Stimulated activated CD4-positive, alpha-beta T cell treated with anti-CD3 and anti-CD28 coated beads, TNF-alpha, amount 100 ng/mL, for 1 hour (primary cell): Measurements from ENCODE around the gene PLEKHG3.
"Not testable (repeated sequence)": the region's sequence is repeated elsewhere in the genome, so short reads cannot be mapped to it uniquely, and the experiment has no call there.

Source experiments
- DNase-seq, 3 donors: peaks; one replicate each; pipeline ENCODE4 v3.0.0-alpha.2; 2020; ENCODE audit warnings: low read depth in 3 of 3, low spot score in 1 of 3

The PLEKHG3 gene

DNA sequence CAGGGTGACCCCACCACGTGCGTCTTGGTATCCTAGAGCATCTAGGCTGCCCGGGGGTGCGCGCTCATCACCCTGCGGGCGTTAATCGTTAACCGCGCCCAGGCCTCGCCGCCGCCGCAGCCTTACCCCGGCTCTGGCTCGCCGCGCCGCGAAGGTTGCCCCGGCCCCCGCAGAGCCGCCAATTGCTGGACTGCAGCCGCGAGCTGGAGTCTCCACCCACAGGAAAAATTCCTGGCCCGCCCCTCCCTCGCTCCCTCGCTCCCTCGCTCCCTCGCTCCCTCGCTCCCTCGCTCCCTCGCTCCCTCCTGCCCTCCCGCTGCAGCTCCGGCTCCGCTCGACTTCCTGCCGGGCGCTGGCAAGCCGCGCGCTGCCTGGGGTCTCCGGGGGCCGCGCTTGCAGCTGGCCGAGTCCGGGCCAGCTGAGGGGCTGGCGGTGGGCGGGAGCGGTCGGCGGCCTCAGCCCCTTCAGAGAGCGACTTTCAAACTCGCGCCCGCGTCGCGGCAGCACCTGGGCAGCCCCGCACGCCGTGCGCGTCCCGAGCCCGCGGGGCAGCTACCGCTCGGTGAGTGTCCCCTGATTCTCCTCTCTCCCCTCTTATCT is at the start of gene PLEKHG3:
TSS of gene PLEKHG3 (plus strand) at position 282 of the 600 bp plus-strand sequence. CDS start 23,208 bp downstream, outside the sequence.
- no peak for DNase-seq

DNA sequence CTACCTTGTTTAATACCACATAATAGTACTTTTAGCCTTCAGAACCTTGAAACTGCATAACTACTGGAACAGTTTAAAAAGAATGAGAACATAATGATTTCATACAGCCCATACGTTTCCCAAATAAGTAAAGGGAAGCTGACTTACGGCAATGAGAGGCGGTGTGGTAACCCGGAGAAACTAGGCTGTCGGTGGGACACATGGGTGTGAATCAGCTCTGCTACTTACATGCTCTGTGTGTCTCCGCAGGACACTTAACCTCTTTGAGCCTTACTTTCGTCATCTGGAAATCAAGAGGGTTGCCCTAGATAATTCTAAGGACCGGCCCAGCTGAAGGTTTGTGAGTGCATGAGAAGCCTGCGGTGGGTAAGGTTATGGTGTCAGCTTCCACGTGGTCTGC is 49.3 kb upstream of the PLEKHG3 start:
- DNase-seq: no peak

DNA sequence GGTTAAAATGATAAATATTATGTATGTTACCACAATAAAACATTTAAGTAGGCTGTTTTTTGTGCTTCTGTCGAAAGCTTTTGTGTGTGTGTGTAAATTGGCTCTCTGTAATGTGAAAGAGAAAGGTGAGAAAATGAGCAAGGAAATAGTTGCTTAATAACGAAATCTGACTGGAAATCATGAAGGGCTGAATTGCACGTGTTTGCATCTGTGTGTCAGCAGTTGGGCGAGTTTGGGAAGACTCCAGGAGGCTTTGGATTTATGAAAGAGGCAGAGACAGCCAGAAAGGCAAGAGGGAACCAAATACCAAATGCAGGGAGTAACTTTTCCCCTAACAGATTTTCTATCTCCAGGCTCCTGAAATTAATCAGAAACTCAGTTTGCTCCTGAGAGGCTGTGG is 47.2 kb upstream of the PLEKHG3 start:
- DNase-seq: no peak

DNA sequence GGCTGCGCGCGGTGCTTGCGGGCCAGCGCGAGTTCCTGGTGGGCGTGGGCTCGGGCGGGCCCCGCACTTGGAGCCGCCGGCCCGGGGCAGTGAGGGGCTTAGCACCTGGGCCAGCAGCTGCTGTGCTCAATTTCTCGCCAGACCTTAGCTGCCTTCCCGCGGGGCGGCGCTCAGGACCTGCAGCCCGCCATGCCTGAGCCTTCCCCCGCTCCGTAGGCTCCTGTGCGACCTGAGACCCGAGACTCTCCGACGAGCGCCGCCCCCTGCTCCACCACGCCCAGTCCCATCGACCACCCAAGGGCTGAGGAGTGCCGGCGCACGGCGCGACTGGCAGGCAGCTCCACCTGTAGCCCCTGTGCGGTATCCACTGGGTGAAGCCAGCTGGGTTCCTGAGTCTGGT is 46.0 kb upstream of the PLEKHG3 start:
- no peak for DNase-seq

DNA sequence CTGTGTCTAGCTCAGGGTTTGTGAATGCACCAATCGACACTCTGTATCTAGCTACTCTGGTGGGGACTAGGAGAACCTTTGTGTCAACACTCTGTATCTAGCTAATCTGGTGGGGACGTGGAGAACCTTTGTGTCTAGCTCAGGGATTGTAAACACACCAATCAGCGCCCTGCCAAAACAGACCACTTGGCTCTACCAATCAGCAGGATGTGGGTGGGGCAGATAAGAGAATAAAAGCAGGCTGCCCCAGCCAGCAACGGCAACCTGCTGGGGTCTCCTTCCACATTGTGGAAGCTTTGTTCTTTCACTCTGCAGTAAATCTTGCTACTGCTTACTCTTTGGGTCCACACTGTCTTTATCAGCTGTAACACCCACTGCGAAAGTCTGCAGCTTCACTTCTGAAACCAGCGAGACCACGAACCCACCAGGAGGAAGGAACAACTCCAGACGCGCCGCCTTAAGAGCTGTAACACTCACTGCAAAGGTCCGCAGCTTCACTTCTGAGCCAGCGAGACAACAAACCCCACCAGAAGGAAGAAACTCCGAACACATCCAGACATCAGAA is 45.4 kb upstream of the PLEKHG3 start:
- not testable (repeated sequence) for DNase-seq

DNA sequence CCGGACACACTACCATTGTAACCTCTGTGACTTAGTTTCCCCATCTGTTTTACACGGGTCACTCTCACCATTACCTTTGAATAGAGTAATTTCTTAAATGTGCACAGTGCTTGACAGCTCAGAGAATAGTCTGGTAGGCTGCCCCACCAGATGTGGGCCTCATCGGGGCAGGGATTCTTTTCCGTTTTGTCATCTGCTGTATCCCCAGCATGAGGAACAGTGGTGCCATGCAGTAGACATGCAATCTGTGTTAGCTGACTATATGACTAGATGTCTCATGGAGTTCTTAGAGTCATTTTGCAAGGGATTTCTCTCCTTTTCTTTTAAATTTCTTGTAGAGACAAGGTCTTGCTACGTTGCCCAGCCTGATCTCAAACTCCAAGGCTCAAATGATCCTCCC is 44.9 kb upstream of the PLEKHG3 start:
- DNase-seq: no peak

DNA sequence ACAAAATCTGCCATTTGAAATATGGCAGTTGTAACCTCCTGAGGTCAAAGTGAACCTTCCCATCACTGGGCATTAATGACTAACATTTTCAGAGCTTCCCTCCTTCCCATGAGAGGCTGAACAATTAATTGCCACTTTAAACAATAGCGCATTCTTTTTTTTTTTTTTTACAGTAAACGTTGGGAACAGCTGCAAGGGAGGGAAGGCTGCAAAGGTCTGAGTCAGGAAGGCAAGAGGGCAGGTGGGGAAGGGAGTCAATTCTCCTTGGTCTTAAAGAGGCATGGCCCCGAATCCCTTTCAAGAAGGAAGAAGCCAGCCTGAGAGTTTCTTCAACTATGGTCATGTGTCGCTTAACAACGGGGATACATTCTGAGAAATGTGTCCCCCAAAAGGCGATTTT is 41.0 kb upstream of the PLEKHG3 start:
- no peak for DNase-seq

DNA sequence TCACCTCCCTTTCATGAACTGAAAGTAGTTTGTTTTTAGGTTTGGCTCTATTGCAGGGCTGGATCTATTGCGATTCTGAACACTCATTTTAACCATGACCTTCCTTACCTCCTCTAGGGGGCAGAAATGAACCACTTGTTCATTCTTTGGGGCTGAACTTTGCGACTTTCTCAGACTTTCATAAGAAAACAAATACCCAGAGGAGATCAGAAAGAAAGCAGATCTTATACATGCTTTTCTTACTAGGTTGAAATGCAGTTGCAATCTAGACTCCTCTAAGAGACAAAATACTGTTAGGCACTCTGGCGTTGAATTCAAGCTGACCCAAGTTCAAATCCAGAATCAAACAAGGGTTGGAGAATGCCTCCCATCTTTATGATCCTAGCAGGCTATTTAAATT is 32.6 kb upstream of the PLEKHG3 start:
- no peak for DNase-seq

DNA sequence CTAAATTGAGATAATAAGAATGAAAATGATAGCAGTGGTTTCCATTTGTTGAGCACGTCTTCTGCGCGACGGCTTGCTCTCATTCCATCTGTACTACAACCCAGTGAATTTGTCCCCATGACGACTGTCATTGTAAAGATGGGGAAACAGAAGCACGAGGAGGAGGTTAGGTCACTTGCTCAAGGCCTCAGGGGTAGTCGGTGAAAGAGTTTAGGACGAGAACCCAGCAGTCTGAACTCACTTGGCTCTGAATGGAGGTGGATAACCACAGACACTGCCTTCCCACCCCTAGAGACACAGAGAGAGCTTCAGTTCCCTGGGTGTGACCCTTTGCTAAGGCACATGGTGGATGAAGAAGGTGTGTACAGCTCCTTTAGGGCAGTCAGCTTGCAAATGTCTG is 30.9 kb upstream of the PLEKHG3 start:
- no peak for DNase-seq

DNA sequence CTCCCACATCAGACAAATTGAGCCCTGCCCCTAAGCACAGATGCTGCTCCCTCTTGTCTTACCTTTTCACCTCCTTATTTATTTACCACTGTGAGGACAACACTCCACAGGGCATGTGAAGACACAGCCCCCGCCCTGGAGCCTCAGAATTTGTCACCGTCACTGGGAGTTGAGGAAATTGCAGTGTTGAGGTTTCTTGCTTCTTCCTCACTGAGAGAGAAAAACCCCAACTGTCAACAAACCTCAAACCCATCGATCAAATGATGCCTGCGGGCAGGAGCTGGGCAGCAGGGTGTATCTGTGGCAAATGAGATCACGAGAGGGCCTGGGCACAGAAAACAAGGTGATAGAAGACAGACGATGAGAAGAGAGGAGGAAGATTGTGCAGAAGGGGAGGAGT is 30.5 kb upstream of the PLEKHG3 start:
- DNase-seq: peak in 1 of 3 donors; percentile 7

DNA sequence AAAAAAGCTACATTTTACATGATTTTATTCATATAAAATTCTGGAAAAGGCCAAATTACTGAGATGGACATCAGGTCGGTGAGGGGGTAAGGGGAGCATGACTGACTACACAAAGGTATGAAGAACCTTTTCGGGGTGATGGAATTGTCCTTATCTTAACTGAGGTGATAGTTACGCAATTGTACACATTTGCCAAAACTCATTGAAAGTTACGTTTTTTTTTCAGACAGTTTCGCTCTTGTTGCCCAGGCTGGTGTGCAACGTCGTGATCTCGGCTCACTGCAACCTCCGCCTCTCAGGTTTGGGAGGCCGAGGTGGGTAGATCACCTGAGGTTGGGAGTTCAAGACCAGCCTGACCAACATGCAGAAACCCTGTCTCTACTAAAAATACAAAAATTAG is 29.4 kb upstream of the PLEKHG3 start:
- DNase-seq: no peak

DNA sequence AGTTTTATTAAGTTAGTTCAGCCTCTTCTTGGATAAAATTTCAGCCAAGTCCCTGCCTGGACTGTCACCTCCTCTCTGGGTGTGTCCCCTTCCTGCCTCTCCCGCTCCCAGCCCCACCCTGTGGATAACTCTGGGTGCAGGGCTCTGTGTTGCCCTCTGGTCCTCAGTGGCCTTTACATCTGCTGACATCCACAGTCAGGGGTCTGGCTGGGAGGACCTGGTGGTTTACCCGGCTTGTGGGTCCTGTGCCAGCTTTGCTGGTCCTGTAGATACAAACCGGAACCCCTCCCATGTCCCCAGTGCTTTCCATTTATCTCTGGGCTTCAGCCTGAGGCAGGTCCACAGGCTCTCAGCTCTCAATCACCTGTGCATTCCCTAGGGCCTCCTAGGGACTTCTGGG is 28.9 kb upstream of the PLEKHG3 start:
- DNase-seq: no peak

DNA sequence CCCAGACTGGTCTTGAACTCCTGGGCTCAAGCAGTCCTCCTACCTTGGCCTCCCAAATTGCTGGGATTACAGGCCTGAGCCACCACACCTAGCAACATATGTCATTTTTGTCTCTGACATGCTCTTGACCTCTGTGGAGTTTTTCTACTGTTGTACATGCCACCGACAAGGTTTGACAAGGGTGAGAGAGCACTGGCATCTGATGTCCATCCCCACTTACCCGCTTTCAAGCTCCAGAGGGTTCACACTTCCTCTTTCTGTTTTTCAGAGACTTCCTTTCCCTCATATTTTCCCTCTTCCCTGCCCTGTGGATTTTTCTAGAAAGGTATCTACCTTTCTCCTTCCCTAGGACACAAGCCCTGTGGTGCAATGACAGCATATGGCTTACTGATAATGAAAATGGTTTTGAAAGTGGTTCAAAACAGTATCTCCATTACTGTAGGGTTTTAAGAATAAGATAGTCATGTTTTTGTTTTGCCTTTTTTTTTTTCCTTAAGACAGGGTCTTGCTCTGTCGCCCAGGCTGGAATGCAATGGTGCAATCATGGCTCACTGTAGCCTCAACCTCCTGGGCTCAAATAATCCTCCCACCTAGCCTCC is 27.7 kb upstream of the PLEKHG3 start:
- DNase-seq: no peak

DNA sequence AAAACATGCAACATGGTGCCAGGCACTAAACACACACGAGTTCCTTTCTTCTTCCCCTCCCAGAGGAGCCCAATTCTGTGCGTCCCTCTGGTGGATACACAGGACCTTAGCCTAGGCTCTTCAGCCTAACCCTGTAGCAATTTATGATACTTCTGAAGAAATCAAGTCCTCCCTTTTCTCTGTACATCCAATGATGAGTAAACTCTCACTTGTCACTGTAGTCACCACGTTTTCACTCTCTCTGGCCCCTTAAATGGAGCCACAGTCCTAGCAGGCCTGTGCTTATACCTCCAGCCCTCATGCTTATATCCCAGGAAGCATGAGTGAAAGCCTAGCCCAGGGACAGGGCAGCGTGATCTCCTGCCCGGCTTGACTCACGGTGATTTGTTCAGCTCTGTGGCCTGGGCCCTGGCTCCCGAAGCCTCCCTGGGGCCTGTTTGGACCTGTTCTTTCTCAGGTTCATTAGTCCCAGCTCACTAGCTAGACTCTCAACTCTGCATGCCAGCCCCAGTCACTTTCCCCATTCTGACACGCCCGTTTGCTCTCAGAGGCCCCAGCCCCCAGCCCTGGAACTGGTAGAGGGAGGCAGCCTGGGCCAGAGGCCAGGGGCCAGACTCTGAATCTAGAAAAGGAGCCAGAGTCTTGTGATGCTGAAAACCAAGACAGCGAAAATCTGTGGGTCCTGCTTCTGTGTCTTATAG is 24.1 kb upstream of the PLEKHG3 start:
- no peak for DNase-seq

DNA sequence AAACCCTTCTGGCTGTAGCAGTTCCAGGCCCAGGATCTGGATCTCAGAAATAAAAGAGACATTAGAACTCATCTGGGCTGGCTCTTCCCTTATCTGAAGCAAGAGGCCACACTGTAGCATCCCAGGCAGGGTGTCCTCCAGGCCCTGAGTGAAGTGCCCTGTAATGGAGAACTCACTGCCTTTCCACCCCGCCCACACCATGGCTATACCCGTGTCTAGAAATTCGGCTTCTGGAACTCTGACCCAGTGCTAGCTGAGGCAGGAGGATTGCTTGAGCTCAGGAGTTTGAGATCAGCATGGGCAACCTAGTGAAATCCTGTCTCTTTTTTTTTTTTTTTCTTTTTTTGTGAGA is 23.5 kb upstream of the PLEKHG3 start:
- DNase-seq: no peak

DNA sequence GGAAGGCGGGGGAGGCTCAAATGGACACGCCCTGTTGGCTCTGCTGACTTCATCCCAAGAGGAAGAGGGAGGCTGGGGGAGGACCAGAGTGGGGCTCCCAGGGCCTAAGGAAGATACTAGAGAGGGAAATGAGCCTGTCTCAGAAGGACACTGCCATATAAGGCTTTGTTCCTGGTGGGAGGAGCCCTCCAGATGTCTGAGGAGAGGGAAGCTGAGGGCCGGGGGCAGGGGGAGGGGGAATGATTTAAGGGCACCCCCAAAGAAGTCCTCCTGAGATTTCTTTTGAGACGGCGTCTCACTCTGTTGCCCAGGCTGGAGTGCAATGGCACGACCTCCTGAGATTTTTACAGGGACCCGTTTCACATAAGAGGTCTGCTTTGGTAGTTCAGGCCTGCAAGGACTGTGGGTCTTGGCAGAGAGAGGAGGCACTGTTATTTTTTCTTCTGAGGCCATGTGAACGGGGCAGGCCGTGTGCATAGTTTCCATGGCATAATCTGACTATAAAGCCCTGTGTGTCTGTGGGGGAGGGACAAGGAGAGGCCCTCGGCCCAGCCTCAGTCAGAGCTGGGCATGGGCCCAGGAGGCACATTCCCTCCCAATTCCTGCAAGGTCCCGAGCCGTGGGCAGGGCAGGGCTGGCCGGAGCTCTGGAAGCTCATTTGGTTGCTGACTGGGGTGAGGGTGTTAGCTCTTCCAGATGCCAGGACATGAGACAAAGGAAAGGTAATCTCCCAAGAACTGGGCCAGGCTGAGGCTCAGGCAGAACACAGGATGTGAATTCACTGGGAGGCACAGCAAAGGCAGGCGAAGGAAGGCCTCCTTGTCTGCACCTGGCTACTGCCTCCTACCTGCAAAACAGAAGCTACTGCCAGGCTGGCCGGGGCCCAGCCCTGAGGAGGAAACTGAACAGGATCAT is 22.2 kb upstream of the PLEKHG3 start:
- DNase-seq: no peak

DNA sequence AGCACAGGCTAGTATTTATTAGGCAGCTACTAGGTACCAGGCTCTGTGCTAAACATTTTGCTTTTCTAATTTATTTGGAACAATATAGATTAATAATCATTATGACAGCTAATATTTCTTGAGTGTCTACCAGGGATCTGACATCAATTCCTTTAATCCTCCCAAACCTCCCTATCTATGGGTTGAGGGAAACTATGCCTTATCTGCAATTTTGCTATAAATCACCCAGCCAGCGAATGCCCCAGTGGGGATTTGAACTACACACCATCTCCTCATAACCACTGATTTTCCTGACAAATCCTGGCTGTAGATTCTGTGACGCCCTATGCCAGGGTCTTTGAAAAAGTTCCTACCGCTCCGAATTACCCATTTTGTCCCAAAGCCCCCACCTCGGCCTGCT is 21.4 kb upstream of the PLEKHG3 start:
- no peak for DNase-seq

DNA sequence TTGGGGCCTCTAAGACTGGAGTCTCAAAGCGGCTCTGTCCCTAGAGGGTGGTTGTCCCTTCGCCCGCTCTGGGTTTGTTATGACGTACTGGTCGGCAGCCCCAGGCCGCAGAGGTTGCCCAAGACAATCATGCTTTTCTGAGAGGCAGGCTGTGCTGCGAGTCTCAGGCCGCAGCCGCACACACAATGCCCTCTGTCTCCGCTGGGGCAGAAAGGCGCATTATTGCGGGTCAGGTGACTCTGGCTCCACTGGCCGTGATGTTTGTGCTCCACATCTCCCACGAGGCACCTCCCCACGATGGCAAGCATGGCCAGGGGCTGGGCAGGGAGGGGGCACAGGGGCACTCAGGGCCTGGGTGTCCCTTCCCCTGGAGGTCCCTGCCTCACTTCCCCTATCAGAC is 21.0 kb upstream of the PLEKHG3 start:
- DNase-seq: no peak

DNA sequence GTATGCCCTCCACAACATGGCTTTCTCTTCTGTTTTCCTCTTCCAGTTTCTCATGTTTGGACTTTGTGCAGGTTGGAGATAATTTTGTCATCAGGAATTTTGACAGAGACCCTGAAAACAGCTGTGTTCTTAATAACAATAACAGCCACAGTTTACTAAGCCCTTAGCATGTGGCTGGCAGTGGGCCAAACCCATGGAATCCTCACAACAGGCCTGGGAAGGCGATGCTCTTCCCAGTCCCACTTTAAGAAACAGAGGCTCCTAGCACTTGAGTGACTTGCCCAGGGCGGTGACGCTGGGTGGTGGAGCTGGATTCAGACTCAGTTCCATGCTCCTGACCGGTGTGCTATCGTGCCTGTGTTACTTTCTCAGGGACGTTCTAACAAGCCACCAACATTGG is 20.1 kb upstream of the PLEKHG3 start:
- DNase-seq: no peak

DNA sequence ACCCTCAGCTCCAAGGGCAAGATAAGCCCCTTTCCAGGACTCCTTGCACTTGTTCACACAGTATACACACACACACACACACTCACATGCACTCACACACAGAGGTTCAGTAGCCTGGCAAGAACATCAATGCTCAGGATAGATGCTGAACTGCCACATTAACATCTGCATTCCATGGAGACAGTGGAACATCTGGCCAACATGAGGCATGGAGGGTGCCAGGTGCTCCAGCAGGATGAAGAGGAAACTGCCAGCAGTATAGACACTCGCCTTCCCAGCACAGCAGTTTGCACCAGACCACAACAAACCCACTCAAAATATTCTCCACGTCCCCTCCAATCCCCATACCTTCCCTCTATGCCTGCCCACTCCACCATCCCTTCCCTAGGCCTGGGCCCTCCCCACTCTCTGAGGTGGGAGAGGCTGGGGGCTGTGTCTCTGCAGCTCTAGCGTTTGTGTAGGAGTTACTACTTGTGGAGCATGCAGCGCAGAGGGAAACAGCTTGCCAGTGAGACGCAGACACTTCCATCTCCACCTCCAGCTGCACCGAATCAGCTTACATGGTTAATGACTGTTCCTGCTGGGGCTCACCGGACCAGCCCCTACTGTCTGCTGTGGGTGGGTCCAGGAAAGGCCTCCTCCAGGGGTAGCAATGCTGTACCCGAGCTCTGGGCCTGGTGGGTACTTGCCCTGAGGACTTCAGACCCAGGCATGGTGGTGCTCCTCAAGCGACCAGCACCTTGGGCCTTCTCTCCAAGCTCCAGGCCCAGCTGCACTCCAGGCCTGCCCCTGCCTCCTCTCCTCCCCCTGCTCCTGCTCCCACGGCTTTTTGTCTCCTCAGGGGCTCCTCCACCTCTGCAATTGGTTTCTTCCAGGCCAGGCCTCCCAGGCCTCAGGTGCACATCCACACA is 18.6 kb upstream of the PLEKHG3 start:
- no peak for DNase-seq

DNA sequence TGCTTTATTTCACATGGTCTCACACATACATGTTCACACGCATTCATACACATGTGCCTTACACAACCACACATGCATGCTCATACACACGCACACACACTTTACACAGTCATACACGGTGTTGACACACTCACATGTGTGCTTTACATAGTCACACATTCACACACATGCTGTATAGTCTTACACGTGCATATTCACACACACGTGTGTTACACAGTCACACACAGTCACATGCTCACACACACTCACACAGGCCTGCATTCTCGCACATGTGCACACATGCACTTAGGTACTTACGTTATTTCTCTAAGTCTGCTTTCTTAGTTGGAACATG is 18.0 kb upstream of the PLEKHG3 start:
- no peak for DNase-seq
